Measurements from ENCODE around the gene HDAC3.

HDAC3 gene

GRCh38 chr5:141636413-141637122, at the start of gene HDAC3, which contains the start of gene RELL2:
TSS of gene HDAC3 (minus strand) at chr5:141636849. CDS start at chr5:141636790, 59 bp downstream.
TSS of gene RELL2 (plus strand) at chr5:141636997. CDS start at chr5:141638226, 1,229 bp downstream.
- ATAC-seq, result peak; percentile 92
- TF ChIP-seq, protein P1, sequence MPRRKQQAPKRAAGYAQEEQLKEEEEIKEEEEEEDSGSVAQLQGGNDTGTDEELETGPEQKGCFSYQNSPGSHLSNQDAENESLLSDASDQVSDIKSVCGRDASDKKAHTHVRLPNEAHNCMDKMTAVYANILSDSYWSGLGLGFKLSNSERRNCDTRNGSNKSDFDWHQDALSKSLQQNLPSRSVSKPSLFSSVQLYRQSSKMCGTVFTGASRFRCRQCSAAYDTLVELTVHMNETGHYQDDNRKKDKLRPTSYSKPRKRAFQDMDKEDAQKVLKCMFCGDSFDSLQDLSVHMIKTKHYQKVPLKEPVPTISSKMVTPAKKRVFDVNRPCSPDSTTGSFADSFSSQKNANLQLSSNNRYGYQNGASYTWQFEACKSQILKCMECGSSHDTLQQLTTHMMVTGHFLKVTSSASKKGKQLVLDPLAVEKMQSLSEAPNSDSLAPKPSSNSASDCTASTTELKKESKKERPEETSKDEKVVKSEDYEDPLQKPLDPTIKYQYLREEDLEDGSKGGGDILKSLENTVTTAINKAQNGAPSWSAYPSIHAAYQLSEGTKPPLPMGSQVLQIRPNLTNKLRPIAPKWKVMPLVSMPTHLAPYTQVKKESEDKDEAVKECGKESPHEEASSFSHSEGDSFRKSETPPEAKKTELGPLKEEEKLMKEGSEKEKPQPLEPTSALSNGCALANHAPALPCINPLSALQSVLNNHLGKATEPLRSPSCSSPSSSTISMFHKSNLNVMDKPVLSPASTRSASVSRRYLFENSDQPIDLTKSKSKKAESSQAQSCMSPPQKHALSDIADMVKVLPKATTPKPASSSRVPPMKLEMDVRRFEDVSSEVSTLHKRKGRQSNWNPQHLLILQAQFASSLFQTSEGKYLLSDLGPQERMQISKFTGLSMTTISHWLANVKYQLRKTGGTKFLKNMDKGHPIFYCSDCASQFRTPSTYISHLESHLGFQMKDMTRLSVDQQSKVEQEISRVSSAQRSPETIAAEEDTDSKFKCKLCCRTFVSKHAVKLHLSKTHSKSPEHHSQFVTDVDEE (CRISPR knock-in tag; IDR thresholded peaks at IDR 0.05), result no peak
- TF ChIP-seq ESRRG (CRISPR knock-in tag; IDR thresholded peaks at IDR 0.05), result no peak
- TF ChIP-seq ZFP3 (CRISPR knock-in tag; IDR thresholded peaks at IDR 0.05), result no peak
- no peak for TF ChIP-seq OSR1 (CRISPR knock-in tag; IDR thresholded peaks at IDR 0.05)
- TF ChIP-seq TOX (CRISPR knock-in tag; IDR thresholded peaks at IDR 0.05; ENCODE audit: borderline replicate concordance), result no peak

DNA sequence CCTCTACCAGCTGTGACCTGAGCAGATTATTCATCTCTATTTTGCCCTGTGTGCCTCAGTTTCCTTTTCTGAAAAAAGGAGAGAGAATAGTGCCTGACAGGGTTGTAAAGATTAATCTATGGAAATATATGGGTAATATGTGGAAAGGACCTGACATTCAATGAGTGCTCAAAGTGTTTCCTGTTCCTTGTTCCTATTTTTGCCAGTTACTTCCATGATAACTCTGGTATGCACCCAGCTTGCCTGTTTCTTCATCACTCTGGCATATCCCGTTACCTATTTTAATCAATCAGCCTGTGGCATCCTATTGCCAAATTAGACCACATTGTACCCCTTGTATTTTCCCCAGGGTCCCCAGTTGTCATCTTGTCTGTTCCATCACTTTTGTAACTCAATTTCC, 48.9 kb upstream of the HDAC3 start:
- TF ChIP-seq TOX (CRISPR knock-in tag; IDR thresholded peaks at IDR 0.05; ENCODE audit: borderline replicate concordance) (no peak), RARB (CRISPR knock-in tag; IDR thresholded peaks at IDR 0.05) (no peak), TCF4 (CRISPR knock-in tag; IDR thresholded peaks at IDR 0.05; ENCODE audit: borderline replicate concordance) (no peak)
- ATAC-seq, result no peak

- no peak for TF ChIP-seq ESRRG (CRISPR knock-in tag; IDR thresholded peaks at IDR 0.05)
- no peak for TF ChIP-seq ZC3H10 (CRISPR knock-in tag; IDR thresholded peaks at IDR 0.05)
- TF ChIP-seq RARB (CRISPR knock-in tag; IDR thresholded peaks at IDR 0.05), result no peak
- TF ChIP-seq CREB5 (CRISPR knock-in tag; IDR thresholded peaks at IDR 0.05; ENCODE audit: low read depth), result no peak
- no peak for TF ChIP-seq ZFP30 (CRISPR knock-in tag; IDR thresholded peaks at IDR 0.05)
- TF ChIP-seq, protein P1 (CRISPR knock-in tag; IDR thresholded peaks at IDR 0.05), result no peak
- TF ChIP-seq ZNF565 (CRISPR knock-in tag; conservative IDR thresholded peaks at IDR 0.05; ENCODE audit: low read depth), result no peak
- no peak for TF ChIP-seq BACH2 (CRISPR knock-in tag; IDR thresholded peaks at IDR 0.05; ENCODE audit: borderline replicate concordance)
These were observed 47.0 kb upstream of the HDAC3 start for GRCh38 chr5:141683596-141684141.

GRCh38 chr5:141681695-141682641, 45.3 kb upstream of the HDAC3 start, which contains the start of gene ARAP3:
TSS of gene ARAP3 (minus strand) at chr5:141682230. CDS start at chr5:141680486, 1,744 bp downstream.
- TF ChIP-seq RARB (CRISPR knock-in tag; IDR thresholded peaks at IDR 0.05) (no peak), CSRNP3 (CRISPR knock-in tag; IDR thresholded peaks at IDR 0.05) (no peak), ARNTL (CRISPR knock-in tag; IDR thresholded peaks at IDR 0.05; ENCODE audit: borderline replicate concordance, low read depth) (no peak), ZNF70 (CRISPR knock-in tag; IDR thresholded peaks at IDR 0.05) (peak; percentile 31; the same call in 1 of the 2 replicates), TOX (CRISPR knock-in tag; IDR thresholded peaks at IDR 0.05; ENCODE audit: borderline replicate concordance) (no peak), ZNF565 (CRISPR knock-in tag; conservative IDR thresholded peaks at IDR 0.05; ENCODE audit: low read depth) (no peak), POU6F1 (CRISPR knock-in tag; IDR thresholded peaks at IDR 0.05; ENCODE audit: borderline replicate concordance, low read depth) (no peak), CSDC2 (CRISPR knock-in tag; IDR thresholded peaks at IDR 0.05) (0 out of 2 replicates have a peak, but pooled peaks have one; percentile 59), ZFP3 (CRISPR knock-in tag; IDR thresholded peaks at IDR 0.05) (0 out of 2 replicates have a peak, but pooled peaks have one; percentile 52), SNAI2 (CRISPR knock-in tag; IDR thresholded peaks at IDR 0.05) (no peak)
- peak; percentile 89 for ATAC-seq

More at GRCh38 chr5:141683596-141684141, 47.0 kb upstream of the HDAC3 start:
- ATAC-seq, result no peak
